Measurements from ENCODE around the gene SDR39U1.

SDR39U1 gene

GRCh38 chr14:24435998-24436354 is 6.6 kb downstream of the SDR39U1 start:
- no peak for DNase-seq
- Histone ChIP-seq H3K27me3 (no peaks in the 10 kb centered on the region), H3K4me3 (no peak overlapping the region), H3K36me3 (peaks cover 66 to 94% (median 73%) of the 10 kb centered on the region in 3 donors), H3K9me3 (no peaks in the 10 kb centered on the region), H3K4me1 (peaks cover 0 to 45% (median 27%) of the 10 kb centered on the region in 4 donors), H3K27ac (peak overlapping the region; percentile 42 to 53)
- no peak for TF ChIP-seq CTCF (IDR thresholded peaks at IDR 0.05)
- intact Hi-C loops (cut with DNase I; ENCODE audit: low total_unique reads): loop anchor here (10.0 kb wide), 1 partner anchor 191 kb away; the partner anchor contains the start of gene TINF2

DNA sequence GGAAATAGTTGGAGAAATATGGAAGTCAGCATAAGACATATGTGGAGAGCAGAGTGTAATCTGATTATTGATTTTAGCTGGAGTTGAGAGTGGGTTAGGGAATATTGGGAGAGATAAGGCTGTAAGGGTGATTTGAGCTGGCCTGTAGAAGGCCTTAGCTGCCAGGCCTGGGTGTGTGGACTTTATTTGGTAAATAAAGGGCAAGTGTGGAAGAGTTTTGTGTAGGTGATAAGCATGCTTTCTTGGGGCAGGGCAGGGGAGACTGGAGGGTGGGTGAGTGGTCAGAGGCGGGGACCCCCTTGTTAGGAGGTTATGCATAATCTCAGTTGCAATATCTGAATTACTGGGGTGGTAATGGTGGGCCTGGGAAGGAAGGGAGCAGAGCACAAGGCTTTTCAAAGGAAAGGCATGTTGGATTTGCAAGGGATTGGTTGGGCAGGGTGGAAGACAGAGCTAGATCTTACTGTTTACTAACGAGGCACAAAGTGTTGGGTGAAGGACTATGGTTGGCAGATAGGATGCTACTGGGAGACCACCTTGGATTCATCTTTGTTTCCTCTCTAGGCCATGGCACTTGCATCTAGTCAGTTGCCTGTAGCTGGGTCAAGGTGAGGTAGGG is 7.3 kb downstream of the SDR39U1 start:
- H3K36me3 ChIP-seq: peaks cover 66 to 87% (median 66%) of the 10 kb centered on the region in 3 donors
- H3K4me3 ChIP-seq: no peak overlapping the region
- no peak for DNase-seq
- peaks cover 0 to 43% (median 26%) of the 10 kb centered on the region in 4 donors for H3K4me1 ChIP-seq
- no peaks in the 10 kb centered on the region for H3K9me3 ChIP-seq
- no peak for TF ChIP-seq CTCF (IDR thresholded peaks at IDR 0.05)
- intact Hi-C loops (cut with DNase I; ENCODE audit: low total_unique reads): loop anchor here (10.0 kb wide), 1 partner anchor 190 kb away; the partner anchor contains the start of gene TINF2
- no peak overlapping the region for H3K27ac ChIP-seq
- H3K27me3 ChIP-seq: no peaks in the 10 kb centered on the region

GRCh38 chr14:24434676-24435075 is 7.9 kb downstream of the SDR39U1 start:
- H3K9me3 ChIP-seq: no peaks in the 10 kb centered on the region
- DNase-seq: no peak
- peaks cover 60 to 81% (median 62%) of the 10 kb centered on the region in 3 donors for H3K36me3 ChIP-seq
- no peak for TF ChIP-seq CTCF (IDR thresholded peaks at IDR 0.05)
- intact Hi-C loops (cut with DNase I; ENCODE audit: low total_unique reads): loop anchor here (5.0 to 10.0 kb wide), 2 partner anchors 190 to 967 kb away; partner anchors contain the start of genes NGDN and TINF2
- no peaks in the 10 kb centered on the region for H3K27me3 ChIP-seq
- peaks cover 0 to 37% (median 25%) of the 10 kb centered on the region in 4 donors for H3K4me1 ChIP-seq
- H3K4me3 ChIP-seq: no peak overlapping the region
- H3K27ac ChIP-seq: no peak overlapping the region

- no peak overlapping the region for H3K27ac ChIP-seq
- no peaks in the 10 kb centered on the region for H3K27me3 ChIP-seq
- peaks cover 54 to 75% (median 62%) of the 10 kb centered on the region in 3 donors for H3K36me3 ChIP-seq
- H3K4me3 ChIP-seq: no peak overlapping the region
- TF ChIP-seq CTCF (IDR thresholded peaks at IDR 0.05): no peak
- H3K9me3 ChIP-seq: no peaks in the 10 kb centered on the region
- DNase-seq: no peak
- peaks cover 0 to 43% (median 30%) of the 10 kb centered on the region in 4 donors for H3K4me1 ChIP-seq
- intact Hi-C loops (cut with DNase I; ENCODE audit: low total_unique reads): loop anchor here (5.0 to 10.0 kb wide), 2 partner anchors 189 to 967 kb away; partner anchors contain the start of genes NGDN and TINF2
These were observed 8.5 kb downstream of the SDR39U1 start for GRCh38 chr14:24434036-24434435.

DNA sequence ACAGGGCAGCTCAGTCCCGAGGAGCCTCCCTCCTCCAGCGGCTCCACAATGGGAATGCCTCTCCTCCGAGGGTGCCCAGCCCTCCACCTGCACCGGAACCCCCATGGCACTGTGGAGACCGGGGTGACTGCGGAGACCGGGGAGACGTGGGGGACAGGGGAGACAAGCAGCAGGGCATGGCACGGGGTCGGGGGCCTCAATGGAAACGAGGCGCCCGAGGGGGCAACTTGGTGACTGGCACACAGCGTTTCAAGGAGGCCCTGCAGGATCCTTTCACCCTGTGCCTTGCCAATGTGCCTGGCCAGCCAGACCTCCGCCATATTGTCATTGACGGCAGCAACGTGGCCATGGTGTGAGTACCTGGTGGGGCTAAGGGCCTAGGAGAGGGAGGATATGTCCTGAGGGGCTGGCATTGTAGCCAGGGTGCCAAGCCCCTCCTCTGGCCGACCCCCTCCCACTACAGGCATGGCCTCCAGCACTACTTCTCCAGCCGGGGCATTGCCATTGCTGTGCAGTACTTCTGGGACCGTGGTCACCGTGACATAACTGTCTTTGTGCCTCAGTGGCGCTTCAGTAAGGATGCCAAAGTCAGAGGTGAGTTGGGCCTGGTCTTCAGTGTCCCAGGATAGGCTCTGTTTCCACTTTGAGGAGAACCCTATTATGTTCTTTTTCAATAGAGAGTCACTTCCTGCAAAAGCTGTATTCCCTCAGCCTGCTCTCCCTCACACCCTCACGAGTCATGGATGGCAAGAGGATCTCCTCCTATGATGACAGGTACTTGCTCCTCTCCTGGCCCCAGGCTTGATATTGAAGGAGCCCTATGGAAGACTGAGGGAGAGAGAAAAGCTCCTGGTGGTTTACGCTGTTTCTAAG is 10.1 kb downstream of the SDR39U1 start:
- H3K27ac ChIP-seq: peak overlapping the region; percentile 5 to 96
- no peaks in the 10 kb centered on the region for H3K27me3 ChIP-seq
- peak in 1 of 2 donors; percentile 65 for DNase-seq
- no peak for TF ChIP-seq CTCF (IDR thresholded peaks at IDR 0.05)
- intact Hi-C loops (cut with DNase I; ENCODE audit: low total_unique reads): loop anchor here (5.0 to 10.0 kb wide), 2 partner anchors 188 to 965 kb away; partner anchors contain the start of genes NGDN and TINF2
- peaks cover 39 to 59% (median 47%) of the 10 kb centered on the region in 3 donors for H3K36me3 ChIP-seq
- H3K9me3 ChIP-seq: no peaks in the 10 kb centered on the region
- peaks cover 0 to 50% (median 32%) of the 10 kb centered on the region in 4 donors for H3K4me1 ChIP-seq
- peak overlapping the region; percentile 64 to 81 for H3K4me3 ChIP-seq

All from tibial artery (tissue), 4 donors.